GM12801 (cell line): ENCODE measurements around the gene PDGFRA.

Source experiments
- TF ChIP-seq, protein P1 (sequence below): IDR thresholded peaks from one replicate; pipeline ENCODE4 v1.5.1; 2011; ENCODE audit warnings: control low read depth; ENCODE audit not compliant: insufficient read length; ENCODE audit errors: extremely low read depth

The PDGFRA gene

DNA sequence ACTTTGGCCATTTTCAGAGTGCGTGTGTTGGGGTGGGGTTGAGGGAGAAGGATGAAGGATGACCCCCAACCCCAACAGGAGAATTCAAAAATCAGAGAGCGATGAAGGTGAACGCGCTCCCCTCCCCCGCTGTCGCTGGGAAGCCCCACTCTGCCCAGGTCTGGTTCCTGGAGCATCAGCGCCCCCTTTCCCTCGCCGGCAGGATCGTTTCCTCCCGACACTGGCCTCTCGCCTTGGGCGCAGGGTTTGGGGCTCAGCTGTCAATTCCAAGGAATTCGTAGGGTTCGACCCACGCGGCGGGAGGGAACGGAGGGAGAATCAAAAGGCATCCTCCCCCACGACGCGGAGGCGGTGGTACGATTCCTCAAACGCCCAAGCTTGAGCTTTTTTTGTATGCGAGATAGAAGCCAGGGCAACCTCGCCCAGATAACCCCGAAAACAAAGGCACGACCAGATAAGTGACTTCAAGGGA lies 1.0 kb upstream of the PDGFRA start:
- TF ChIP-seq, protein P1, sequence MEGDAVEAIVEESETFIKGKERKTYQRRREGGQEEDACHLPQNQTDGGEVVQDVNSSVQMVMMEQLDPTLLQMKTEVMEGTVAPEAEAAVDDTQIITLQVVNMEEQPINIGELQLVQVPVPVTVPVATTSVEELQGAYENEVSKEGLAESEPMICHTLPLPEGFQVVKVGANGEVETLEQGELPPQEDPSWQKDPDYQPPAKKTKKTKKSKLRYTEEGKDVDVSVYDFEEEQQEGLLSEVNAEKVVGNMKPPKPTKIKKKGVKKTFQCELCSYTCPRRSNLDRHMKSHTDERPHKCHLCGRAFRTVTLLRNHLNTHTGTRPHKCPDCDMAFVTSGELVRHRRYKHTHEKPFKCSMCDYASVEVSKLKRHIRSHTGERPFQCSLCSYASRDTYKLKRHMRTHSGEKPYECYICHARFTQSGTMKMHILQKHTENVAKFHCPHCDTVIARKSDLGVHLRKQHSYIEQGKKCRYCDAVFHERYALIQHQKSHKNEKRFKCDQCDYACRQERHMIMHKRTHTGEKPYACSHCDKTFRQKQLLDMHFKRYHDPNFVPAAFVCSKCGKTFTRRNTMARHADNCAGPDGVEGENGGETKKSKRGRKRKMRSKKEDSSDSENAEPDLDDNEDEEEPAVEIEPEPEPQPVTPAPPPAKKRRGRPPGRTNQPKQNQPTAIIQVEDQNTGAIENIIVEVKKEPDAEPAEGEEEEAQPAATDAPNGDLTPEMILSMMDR, result no peak

GRCh38 chr4:54228546-54228945 lies 547 bp upstream of the PDGFRA start:
- TF ChIP-seq, protein P1, result no peak

GRCh38 chr4:54229631-54230483 lies 764 bp downstream of the PDGFRA start:
- TF ChIP-seq, protein P1, result no peak

DNA sequence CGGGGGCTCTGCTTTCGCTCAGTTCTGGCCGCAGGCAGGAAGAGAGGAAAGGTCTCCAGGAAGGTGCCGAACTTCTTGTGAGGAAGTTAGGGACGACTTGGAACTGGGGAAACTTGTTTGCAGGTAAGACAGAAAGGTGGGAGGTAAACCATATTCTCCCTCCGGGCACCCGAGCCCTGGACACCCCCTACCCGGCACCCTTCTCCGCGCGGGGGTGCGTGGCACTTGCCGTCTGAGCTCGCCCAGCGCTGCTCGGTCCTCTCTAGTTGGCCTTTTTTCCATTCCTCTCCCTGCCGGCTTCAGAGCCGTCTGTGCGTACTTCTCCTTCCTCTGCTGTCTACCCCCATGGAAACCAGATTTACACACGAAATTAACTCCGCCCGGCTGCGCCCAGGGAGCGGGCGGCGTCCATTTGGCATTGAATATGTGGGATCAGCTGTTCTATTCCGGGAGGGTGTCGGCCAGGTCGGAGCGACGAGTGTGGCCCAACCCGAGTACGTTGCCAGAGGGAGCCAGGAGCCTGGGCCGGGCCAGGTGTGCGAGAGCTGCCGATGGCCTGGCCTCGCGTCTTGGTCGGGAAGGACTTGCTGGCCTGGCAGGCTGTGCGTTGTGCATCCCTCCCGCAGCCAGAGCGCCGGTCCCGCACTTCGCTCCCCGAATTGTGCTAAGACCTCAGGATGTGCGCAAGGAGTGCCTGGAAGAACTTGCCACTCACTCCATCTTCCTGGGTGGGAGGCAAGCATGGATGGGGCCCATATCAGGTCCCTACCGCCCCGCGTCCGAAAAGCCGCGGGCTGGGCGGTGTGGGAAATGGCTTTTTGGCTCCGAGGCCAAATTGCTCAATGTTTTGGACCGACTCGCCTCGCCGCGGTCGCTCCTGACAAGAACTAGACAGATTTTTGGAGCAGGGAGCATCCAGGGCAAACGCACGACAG lies 1.7 kb downstream of the PDGFRA start:
- TF ChIP-seq, protein P1, result no peak

DNA sequence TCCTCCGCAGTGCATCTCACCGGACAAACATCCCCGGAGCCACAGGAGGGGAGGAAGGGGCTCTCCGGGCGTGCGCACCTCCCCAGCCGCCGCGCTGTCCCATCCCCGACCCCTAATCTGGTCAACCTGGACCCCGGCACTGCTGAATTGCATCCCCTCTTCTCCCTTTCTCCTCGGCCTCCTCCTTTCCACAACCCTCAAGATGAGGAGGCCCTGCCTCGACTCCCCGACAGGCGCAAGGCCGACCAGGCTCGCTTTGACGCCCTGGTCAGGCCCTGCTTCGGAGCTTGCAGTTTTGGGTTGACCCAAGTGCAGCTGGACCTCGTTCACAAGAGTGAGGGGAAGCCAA lies 2.3 kb downstream of the PDGFRA start:
- TF ChIP-seq, protein P1, result no peak

GRCh38 chr4:54231768-54232688 lies 2.9 kb downstream of the PDGFRA start:
- TF ChIP-seq, protein P1, result no peak

DNA sequence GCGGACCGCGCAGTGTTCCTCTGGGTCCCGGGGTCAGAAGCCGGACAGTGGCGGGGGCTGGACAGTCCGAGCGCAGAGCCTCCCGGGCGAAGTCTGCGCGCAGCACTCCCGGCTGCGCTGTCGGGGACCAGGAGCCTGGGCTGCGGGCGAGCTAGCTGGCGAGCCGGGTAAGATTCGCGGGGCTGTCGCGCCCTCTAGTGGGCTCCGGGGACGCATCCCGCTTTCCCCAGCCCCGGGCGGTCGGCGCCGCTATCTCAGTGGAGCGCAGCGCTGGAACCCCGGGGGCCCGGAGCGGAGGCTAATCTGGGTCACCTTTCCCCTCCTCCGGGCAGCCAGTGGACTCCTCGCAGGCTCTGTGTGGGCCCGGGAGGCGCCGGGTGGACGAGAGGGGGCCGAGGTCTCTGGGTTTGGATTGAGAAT lies 4.2 kb downstream of the PDGFRA start:
- TF ChIP-seq, protein P1, result no peak
